Cardiac septum (tissue), 1 donor: ENCODE results near the gene MAD1L1. TPM values are rescaled to one million over a fixed set of nuclear protein-coding genes. Genes with fewer than 3 reads are reported as not detected.
"Not testable (repeated sequence)": the region's sequence is repeated elsewhere in the genome, so short reads cannot be mapped to it uniquely, and the experiment has no call there.

Experiments
- DNase-seq: peaks from one replicate; pipeline ENCODE4 v3.0.0-alpha.2; 2020; ENCODE audit warnings: low spot score
- intact Hi-C: fragments of 100-400 bp; cut with DNase I; formaldehyde crosslinking; loops from one replicate; pipeline ENCODE4 v1.14.0; 2022
- total RNA-seq: library from RNA; stranded (reverse); fragmentation: NEBNext Ultra II Directional; extraction: Animal tissue kit (Norgen Biotek cat#: 25700); gene quantifications from one replicate; pipeline ENCODE4 v1.2.1, GENCODE V29; 2021
- donor health status: DM: no; HTN: no; CAD: no.

MAD1L1 gene
- total RNA-seq, 1 donor from 2014 or later, result 13.5 TPM

GRCh38 chr7:2165610-2166594 lies 66.8 kb downstream of the MAD1L1 start:
- peak; percentile 74 for DNase-seq

GRCh38 chr7:2165239-2165609 lies 67.5 kb downstream of the MAD1L1 start:
- DNase-seq, result peak; percentile 60
- intact Hi-C loops, result no loop called here

More at GRCh38 chr7:2165610-2166594, 66.8 kb downstream of the MAD1L1 start:
- intact Hi-C loops, result no loop called here

- DNase-seq, result peak; percentile 56
- intact Hi-C loops, result no loop called here
Observed at GRCh38 chr7:2164646-2165045, 68.1 kb downstream of the MAD1L1 start.

- intact Hi-C loops, result no loop called here
- peak; percentile 60 for DNase-seq
Observed at GRCh38 chr7:2163600-2164555, 68.9 kb downstream of the MAD1L1 start.

- intact Hi-C loops, result no loop called here
- peak; percentile 27 for DNase-seq
Observed at GRCh38 chr7:2162959-2163358, 69.8 kb downstream of the MAD1L1 start.

- intact Hi-C loops, DNase-seq: not testable (repeated sequence)
Observed at GRCh38 chr7:2162004-2162902, 70.5 kb downstream of the MAD1L1 start.

- peak; percentile 60 for DNase-seq
- intact Hi-C loops, result no loop called here
Observed at GRCh38 chr7:2159176-2159520, 73.6 kb downstream of the MAD1L1 start.

GRCh38 chr7:2158331-2159175 lies 74.2 kb downstream of the MAD1L1 start:
- intact Hi-C loops, result no loop called here
- DNase-seq, result peak; percentile 69

- DNase-seq, result peak; percentile 70
- intact Hi-C loops, result no loop called here
Observed at GRCh38 chr7:2157473-2158279, 75.1 kb downstream of the MAD1L1 start.

GRCh38 chr7:2156756-2157472 lies 75.8 kb downstream of the MAD1L1 start:
- DNase-seq, result peak; percentile 10
- intact Hi-C loops, result no loop called here

GRCh38 chr7:2154831-2155230 lies 77.9 kb downstream of the MAD1L1 start:
- intact Hi-C loops, result no loop called here
- DNase-seq, result no peak

- intact Hi-C loops, result no loop called here
- DNase-seq, result no peak
Observed at GRCh38 chr7:2154121-2154520, 78.6 kb downstream of the MAD1L1 start.

- intact Hi-C loops, result no loop called here
- no peak for DNase-seq
Observed at GRCh38 chr7:2152646-2153045, 80.1 kb downstream of the MAD1L1 start.

GRCh38 chr7:2151801-2152612 lies 80.7 kb downstream of the MAD1L1 start:
- intact Hi-C loops, result no loop called here
- DNase-seq, result no peak

GRCh38 chr7:2151237-2151636 lies 81.5 kb downstream of the MAD1L1 start:
- intact Hi-C loops, result no loop called here
- no peak for DNase-seq

GRCh38 chr7:2150445-2150815 lies 82.3 kb downstream of the MAD1L1 start:
- no peak for DNase-seq
- intact Hi-C loops, result no loop called here
